VCaP (cell line): ENCODE data around the gene SKIC8.
A peak's percentile ranks its signal among the peaks of the same experiment; 100 is the strongest.
"Not testable (repeated sequence)": the region's sequence is repeated elsewhere in the genome, so short reads cannot be mapped to it uniquely, and the experiment has no call there.

Experiments
- H3K27ac ChIP-seq: fragments of 450-650 bp; 2 replicates; pipeline ENCODE4 v1.5.1; 2017
- CTCF ChIP-seq: fragments of 450-650 bp; conservative IDR thresholded peaks from 2 replicates; pipeline ENCODE4 v1.5.1; 2017; ENCODE audit warnings: mild to moderate bottlenecking, moderate library complexity

SKIC8 gene

GRCh38 chr15:78249131-78249530 lies 50.3 kb downstream of the SKIC8 start:
- TF ChIP-seq CTCF, result no peak
- no peak overlapping the region for H3K27ac ChIP-seq

GRCh38 chr15:78247911-78248310 lies 51.5 kb downstream of the SKIC8 start:
- no peak for TF ChIP-seq CTCF
- no peak overlapping the region for H3K27ac ChIP-seq

- not testable (repeated sequence) for H3K27ac ChIP-seq
Observed at GRCh38 chr15:78245976-78246620, 53.3 kb downstream of the SKIC8 start.

GRCh38 chr15:78245392-78245791 lies 54.0 kb downstream of the SKIC8 start:
- H3K27ac ChIP-seq, result not testable (repeated sequence)

GRCh38 chr15:78244893-78245292 lies 54.5 kb downstream of the SKIC8 start:
- no peak for TF ChIP-seq CTCF
- H3K27ac ChIP-seq, result no peak overlapping the region

- H3K27ac ChIP-seq, result peak overlapping the region; percentile 18; the same call in 1 of the 2 replicates
Observed at GRCh38 chr15:78244101-78244500, 55.3 kb downstream of the SKIC8 start.

GRCh38 chr15:78243491-78243941 lies 55.9 kb downstream of the SKIC8 start:
- no peak for TF ChIP-seq CTCF

More at GRCh38 chr15:78244101-78244500, 55.3 kb downstream of the SKIC8 start:
- no peak for TF ChIP-seq CTCF

GRCh38 chr15:78243058-78243457 lies 56.4 kb downstream of the SKIC8 start:
- H3K27ac ChIP-seq, result peak overlapping the region; percentile 18; the same call in 1 of the 2 replicates
- TF ChIP-seq CTCF, result no peak

More at GRCh38 chr15:78243491-78243941, 55.9 kb downstream of the SKIC8 start:
- H3K27ac ChIP-seq, result peak overlapping the region; percentile 18; the same call in 1 of the 2 replicates
